ENCODE data around the gene C19orf85.

DNA sequence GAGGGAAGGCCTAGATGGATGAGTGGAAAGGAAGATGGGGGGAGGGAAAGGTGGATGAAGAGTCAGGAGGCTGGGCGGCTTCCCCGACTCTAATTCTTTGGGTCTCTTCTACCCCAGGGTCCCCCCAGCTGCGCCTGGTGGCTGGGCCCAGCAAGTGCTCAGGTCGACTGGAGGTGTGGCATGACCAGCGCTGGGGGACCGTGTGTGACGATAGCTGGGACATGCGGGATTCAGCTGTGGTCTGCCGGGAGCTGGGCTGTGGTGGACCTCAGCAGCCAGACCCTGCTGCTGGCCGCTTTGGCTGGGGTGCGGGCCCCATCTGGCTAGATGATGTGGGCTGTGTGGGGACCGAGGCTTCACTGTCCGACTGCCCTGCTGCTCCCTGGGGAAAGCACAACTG is 33.2 kb upstream of the C19orf85 start:
- TF ChIP-seq, protein P1, sequence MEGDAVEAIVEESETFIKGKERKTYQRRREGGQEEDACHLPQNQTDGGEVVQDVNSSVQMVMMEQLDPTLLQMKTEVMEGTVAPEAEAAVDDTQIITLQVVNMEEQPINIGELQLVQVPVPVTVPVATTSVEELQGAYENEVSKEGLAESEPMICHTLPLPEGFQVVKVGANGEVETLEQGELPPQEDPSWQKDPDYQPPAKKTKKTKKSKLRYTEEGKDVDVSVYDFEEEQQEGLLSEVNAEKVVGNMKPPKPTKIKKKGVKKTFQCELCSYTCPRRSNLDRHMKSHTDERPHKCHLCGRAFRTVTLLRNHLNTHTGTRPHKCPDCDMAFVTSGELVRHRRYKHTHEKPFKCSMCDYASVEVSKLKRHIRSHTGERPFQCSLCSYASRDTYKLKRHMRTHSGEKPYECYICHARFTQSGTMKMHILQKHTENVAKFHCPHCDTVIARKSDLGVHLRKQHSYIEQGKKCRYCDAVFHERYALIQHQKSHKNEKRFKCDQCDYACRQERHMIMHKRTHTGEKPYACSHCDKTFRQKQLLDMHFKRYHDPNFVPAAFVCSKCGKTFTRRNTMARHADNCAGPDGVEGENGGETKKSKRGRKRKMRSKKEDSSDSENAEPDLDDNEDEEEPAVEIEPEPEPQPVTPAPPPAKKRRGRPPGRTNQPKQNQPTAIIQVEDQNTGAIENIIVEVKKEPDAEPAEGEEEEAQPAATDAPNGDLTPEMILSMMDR (conservative IDR thresholded peaks at IDR 0.05 in 1 of 2, IDR thresholded peaks at IDR 0.05 in 1 of 2; ENCODE audit: low read depth in 1 of 2, low read length in 2 of 2): no peak
- TF ChIP-seq EZH2 (IDR thresholded peaks at IDR 0.05; ENCODE audit: low read length, missing control alignments): no peak

All from fibroblast of lung (primary cell).